ENCODE measurements around the gene CACTIN.

The CACTIN gene

DNA sequence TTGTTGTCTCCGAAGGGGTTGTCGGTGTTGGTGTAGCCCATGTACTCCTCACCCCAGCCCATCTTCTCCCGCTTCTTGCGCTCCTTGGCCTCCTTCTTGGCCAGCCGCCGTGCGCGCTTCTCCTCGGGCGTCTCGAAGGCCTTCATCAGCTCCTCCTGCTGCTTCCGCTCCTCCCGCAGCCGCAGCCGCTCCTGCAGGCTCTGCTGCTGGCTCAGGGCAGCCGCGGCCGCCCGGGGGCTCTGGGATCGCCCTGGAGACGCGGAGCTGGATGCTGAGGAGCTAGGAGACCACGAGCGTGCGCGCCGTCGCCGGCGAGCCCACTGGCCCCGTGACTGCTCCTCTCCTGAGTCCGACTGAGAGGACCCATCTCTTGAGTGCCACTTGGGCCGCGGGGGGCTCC is 2.9 kb downstream of the CACTIN start:
- no peak for FAIRE-seq

DNA sequence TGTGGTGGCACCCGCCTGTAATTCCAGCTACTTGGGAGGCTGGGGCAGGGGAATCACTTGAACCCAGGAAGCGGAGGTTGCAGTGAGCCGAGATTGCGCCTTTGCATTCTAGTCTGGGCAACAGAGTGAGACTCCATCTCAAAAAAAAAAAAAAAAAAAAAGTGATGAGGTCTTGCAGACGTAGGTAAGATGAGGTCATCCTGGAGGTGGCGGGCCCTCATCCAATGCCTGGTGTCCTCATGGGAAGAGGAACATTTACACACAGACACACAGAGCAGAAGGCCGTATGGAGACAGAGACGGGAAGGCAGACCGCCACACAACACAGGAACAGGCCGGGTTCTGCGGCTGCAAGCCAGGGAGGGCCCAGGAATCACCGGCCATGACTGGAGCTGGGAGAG is 4.4 kb downstream of the CACTIN start:
- FAIRE-seq: no peak

DNA sequence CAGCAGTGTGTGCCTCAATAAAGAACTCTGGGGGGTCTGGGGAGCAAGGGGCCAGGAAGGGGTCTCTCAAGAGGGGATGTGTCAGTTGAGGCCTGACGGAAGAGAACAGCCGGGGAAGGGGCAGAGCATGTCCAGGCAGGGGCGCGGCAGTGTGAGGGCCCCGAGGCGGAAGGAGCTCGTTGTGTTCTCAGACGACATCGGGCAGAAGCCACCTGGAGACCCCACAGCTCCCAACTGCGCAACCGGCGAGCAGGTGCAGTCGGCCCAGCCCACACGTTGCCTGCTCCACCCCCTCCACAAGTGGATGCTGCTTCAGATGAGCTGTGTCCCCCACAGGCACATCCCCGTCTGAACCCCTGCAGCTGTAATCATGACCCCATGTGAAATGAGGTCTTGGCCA is 4.9 kb downstream of the CACTIN start:
- FAIRE-seq: no peak

DNA sequence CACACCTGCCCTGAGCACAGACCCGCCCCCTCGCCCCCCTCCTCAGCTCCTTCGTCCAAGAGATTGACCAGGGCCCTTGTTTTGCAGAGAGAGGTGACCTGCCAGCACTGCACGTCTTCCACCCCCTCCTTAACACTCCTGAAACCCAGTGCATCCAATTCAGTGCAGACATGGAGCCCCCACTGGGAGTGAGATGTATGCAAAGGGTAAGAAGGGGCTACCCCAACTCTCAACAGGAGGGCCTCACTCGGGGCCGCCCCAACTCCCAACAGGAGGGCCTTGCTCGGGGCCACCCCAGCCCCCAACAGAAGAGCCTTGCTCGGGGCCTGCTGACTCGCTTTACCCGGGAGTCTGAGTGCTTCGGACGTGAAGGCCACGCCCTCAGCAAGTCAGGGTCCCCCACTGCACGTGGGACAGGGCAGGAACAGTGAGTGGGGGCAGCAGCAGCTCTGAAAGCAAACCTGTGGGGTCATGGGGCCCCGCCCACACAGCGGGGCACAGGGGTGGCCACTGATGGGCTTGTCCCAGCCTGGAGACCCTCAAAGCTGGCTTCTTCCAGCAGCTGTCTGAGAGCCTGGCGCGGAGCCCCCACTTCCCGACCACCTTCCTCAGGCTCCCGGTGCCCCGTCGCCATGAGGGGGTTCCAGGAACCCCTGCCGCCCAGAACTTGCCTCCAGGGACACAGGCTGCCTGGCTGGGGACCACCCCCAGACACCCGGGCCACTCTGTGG is 5.6 kb downstream of the CACTIN start:
- FAIRE-seq: no peak

DNA sequence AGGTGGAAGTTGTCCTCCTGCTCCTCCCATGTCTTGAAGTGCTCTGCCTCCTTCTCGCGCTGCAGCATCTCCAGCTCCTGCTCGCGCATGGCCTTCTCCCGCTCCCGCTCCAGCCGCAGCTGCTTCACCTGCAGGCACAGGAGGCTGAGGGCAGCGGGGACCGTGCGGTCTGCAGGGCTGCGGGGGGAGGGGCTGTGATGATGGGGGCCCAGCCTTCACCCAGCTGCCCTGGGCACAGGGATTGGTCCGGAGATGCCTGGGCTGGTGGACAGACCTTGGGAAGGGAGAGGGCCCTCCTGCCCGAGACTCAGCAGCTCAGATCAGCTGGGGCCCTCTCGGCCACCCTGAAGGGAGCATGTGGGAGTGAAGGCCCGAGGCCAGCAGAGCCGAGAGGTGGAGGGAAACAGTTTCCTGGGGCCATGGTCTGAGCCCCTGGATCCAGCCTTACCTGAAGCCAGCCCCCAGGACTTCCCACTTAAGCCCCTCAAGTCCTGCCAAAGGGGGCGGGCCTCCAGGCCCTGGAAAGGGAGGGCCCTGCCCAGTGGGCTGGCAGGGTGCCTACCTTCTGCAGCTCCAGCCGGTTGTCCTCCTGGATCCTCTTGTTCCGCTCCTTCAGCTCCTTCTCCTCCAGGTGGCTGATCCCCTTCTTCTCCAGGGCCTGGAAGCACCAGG is 6.3 kb downstream of the CACTIN start:
- no peak for FAIRE-seq

DNA sequence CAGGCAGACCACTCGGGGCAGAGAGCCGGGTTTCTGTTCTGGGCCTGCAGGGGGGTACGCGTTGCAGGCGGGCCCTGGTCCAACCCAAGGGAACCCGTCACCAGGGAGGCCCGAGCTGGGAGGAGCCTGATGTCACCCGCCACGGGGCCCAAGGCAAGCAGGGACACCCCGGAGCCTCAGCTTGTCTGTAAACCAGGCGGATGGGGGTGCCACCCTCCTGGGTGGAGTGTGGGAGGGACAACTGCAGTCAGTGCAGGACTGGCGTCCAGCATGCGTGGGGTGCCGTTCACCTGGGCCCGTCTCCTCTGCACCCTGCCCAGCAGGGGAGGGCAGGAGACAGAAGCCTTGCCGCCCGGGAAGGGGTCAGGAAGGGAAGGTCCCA is 7.0 kb downstream of the CACTIN start:
- no peak for FAIRE-seq

DNA sequence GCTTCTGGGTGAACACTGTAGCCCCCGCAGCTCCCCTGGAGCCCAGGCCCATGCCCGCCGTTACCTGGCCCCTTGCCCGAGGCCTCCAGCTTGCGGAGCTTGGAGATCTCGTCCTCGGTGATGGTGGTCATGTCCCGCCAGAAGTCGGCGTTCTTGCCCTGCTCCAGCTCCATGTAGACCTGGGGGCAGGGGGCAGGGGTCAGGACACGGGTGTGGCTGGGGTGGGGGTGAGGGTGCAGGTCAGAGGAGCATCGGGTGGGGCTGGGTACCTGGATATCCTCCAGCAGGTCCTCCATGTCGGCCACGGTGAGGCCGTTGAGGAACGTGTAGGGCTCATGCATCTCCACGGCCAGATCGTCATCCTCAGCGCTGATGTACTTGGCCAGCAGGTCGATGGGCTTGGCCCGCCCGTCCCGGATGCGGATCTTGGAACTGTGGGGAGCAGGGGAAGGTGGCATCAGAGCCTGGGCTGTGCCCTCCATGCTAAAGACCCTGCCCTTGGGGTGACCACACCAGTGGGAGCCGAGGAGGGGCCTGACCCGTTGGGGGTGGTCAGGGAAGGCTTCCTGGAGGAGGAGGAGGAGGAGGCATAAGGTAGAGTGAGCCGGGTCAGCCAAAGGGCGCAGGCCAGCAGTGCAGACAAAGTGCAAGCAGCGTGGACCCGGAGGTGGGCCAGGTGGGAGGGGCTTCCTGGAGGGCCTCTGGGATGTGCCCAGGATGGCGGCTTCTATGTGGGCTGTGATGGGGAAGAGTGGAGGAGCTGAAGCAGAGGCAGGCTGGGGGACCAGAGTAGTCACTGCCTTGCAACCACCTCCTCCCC is 7.6 kb downstream of the CACTIN start:
- FAIRE-seq: no peak

DNA sequence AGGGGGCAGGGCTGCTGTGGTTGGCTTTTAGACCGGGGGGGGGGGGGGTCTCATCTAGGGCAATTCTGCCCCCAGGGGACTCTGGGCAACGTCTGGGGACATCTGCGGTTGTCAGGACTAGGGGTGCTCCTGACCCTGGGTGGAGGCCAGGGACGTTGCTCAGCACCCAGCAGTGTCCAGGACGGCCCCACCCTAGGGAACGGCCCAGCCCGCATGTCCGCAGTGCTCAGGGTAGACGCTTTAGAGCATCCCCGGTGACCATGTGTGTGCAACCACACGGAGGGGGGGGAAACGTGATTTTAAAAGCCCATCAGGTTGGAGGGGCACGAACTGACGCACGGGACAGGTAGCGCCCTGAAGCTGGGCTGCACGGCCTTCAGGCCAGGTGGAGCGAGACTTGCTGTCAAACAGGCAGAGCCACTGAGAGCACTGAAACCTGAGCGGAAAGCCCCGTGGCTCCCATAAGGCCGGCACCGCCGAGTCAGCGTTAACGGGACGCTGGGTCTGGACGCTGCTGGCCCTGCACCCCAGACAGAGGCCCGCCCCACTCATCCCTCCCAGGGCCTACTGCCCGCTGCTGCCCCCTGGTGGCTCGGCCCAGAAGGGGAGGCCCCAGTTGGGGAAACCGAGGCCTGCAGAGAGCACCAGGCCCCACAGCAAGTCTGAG is 8.3 kb downstream of the CACTIN start:
- no peak for FAIRE-seq

DNA sequence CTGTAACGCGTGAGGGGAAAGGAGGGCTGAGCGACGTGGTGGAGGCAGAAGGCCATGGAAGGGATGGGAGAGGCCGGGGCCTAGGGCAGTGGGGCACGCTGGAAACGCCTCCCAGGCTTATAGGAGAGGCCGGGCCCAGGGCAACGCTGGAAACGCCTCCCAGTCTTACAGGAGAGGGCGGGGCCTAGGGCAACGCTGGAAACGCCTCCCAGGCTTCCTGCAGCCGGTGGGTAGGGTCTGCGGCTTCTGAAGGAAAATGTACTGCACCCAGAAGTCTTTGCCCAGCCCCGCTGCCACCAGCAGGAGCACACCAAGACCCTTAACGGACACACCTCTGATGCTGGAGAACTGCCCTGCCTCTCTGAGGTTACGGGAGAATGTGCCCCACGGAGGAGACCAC is 9.1 kb downstream of the CACTIN start:
- FAIRE-seq: no peak

DNA sequence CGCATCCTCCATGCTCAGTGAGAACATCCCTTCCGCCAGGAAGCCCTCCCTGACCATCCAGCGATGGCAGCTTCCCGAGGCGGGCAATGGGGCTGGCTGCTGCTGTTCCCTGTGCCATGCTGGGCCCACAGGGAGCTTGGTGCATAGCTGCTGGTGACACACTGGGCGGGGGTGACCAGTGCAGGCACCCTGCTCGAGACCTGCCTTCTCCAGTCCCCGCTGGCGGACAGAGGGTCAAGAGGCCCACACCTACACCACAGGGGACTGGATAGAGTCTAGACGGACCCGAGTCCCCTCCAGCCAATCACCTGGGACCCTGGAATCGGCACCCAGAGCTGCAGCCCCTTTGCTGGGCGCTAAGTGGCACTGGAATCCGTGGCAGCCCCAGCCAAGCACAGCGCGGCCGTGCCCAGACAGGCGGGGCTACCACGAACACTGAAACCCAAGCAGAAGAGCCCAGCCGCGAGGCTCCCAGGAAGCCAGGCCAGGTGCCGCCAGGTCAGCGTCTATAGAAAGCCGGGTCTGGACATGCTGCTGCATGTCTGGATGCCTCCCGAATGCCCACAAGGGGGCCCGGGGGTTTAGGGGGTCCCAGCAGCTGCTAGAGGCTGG is 11.0 kb downstream of the CACTIN start:
- no peak for FAIRE-seq

DNA sequence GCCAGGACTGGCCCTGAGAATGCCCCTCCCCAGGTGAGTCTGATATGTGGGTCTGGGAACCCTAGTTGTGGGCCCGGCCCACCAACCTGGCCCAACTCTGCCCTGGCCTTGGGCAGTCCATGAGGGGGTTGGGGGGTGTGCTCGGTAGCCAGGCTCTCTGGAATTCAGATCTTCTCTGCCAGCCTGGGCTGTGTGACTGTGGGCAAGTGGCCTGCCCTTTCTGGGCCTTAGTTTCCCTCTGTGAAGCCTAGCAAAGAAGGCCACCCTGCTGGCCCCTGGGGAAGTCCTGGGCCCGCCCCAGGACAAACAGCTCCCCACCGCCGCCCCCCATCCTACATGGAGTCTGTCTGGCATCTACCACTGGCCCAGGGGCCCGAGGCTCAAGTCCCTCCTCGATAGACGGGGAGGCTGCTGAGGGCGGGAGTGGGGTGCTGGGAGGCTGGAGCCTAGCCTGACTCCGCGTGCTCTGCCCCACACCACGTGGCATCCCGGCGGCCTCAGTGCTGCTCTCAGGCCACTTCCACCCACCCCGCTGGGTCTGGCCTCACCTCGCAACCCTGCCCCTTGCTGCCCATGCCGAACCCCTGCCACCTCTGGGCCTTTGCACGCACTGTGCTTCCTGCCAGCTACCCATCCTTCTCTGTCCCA is 11.6 kb downstream of the CACTIN start:
- FAIRE-seq: no peak

DNA sequence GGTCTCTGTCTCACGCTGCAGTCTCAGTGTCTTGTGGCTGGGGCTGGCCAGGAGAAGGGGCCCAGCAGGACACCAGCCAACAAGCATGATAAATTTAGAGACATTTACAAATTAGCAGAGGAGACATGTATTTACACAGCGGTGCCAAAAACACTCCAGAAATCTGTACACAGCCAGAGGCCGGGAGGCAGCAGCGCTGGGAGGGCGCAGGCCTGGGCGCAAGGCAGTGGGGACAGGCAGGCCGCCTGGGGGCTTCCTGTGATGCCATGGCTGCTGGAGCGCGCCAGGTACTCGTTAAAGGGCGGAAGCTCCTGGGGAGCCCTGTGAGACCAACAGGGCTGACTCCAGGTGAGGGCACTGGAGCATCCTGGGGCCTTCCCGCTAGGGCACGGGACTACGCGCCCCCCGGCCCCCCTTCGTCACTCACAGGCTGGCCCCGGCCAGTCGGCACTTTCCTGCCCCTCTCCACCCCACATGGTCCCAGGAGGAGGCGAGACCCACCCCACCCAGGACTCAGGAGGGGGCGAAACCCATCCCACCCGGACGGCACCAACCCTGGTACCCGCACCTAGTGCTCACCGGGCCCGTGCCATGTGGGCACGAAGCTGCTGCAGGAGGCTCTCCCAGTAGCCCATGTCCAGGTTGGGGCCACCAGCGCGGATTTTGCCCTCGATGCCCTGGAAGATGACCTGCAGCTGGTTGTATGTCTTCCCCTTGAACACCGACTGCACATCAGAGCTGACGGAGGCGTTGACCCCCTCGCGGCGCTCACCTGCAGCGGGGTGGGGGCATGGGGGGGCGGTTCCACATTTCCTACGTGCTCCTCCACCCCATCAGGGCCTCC is 12.6 kb downstream of the CACTIN start:
- FAIRE-seq: no peak

DNA sequence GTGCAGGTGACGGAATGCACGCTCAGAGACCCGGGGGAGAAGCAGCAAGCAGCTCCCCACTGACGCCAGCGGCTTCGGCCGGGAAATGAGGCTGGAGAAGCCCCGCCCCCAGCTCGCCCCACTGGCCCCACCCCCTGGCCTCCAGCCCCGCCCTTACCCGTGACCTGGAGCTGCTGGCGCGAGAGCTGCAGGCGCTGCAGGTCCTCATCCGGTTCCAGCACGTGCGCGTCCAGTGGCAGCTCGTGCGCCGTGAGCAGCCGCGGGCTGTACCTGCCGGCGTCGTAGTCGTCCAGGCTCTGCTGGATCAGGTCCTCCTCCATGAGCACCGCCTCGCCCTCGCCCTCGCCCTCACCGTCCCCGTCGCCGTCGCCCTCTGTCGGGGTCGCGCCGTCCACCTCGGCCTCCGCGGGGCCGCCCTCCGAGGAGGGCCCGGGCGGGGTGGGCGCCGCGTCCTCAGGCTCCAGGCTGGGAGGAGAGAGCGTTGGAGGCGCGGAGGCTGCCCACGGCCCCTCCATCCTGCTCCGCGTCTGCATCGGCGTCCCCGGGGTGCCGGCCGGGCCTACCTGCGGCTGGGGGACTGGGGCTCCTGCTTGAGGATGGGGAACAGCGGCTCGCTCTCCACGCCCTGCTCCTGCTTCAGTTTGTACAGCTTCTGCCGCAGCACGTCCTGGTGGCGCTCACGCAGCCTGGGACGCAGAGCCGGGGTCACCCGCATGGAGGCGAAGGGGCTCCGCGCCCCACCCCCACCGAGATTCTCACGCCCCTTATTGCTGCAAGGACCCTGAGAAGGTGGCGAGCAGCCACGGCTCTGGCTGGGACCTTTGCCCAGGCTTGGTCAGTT is 13.5 kb downstream of the CACTIN start:
- FAIRE-seq: no peak

DNA sequence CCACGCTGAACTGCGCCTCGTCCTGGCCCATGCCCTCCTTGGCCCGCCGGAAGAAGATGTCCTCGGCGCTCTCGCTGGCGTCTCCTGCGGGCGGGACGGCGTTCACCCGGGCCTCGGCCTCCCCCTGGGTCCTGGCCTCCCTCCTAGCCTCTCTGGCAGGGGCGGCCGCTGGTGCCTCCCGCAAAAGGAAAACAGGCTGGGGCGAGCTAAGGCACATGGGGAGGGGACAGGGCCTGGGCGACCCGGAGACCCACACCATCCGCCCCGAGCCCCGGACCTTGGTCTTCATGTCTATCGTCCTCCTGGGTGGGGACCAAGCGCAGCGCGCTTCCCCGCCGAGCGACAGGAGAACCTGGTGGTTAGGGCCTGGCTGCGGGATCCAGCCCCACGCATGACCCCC is 14.3 kb downstream of the CACTIN start:
- FAIRE-seq: no peak

DNA sequence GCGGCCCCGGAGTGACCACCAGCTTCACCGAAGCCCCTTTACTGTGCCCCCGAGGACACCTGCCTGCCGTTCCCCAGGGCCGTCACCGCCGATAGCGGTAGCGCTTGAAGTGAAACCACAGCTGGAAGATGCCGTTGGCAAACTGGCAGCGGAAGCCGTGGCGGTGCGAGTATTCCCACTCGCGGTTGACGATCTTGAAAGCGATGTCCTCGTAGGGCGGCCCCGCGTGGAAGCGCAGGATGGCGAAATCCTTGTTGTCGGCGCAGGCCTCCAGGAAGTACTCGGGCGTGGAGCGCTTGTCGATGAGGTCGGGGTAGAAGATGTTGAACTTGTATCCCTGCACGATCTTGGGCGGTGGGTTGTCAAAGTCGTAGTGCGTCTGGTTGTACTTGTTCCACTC is 14.7 kb downstream of the CACTIN start:
- no peak for FAIRE-seq

DNA sequence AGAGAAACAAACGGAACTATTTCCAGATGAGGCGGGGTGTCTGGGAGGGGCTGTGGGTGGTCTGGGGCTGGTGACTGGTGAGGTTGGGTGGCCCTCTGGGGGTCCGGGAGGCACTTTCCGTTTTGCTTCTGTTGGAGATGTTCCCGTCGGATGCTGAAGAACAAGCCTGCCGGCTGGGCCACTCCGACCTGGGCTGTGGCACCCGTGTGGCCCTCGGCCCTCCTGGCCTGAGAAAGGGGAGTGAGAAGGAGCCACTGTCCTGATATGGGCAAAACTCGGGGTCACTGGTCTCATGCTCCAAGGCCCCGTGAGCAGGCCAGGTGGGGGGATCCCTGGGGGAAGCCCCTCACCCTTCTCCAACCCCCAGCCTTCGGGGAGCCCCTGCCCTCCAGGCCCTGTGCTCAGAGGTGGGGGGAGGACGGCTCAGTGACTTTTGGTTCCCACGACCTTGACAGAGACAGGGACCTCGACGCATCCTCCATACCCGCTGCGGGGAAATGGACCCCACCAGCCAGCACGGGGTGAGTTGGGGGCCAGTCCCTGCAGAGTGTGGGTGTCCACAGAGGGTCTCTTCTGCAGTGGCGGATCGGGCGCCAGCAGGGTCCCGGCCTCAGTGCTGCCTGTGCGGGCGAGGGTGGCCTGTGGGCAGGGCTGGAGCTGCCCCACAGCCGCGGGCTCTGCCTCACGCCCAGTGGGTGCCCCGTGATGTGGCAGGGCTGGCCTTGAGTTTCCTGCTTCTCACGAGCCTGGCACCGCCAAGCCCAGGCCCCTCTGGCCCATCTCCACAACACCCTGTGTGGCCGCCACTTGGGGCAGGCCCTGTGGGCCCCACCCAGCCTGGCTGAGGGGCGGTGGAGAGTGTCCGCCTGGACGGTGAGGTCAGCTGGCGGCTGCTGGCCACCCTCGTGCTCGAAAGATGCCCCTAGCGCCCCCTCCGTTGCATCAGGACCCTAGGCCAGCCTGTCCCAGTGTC is 15.6 kb downstream of the CACTIN start:
- no peak for FAIRE-seq

DNA sequence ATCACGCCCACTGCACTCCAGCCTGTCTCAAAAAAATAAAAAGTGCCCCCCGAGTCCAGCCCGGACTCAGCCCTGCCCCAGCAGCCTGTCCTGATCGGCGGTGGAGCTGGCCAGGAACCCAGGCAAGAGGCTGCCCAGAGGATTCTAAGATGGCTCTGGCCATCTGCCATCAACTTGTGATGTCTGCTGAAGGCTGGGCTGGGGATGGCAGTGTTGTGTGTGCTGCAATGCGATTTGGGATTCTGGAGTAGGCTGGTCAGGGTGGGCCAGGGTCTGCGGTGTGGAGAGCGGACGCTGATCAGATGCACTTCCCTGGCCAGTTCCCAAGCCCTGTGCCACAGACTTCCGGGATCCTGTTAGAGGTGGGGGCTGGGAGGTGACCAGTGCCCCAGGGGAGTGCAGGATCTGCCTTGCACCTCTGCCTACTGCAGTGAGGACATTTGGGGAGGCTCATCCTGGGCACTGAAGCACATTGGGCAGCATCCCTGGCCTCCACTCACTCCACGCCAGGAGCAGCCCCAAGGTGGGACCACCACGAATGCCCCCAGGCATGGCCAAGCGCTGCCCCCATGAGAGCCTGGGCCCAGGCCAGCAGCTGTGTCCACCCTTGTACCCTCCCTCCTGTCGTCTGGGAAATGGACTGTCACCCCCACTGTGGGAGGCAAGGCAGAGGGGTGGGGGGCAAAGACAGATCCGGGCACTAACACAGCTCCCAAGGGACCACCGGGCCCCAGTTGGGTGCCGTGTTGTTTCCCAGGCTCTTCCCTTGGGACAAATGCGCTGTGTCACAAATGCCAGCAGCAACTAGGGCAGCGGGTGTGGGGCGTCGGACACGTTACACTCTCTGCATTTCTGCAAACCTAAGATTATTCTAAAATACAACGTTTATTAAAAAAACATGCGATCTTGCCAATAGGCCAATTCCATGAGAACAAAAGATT is 16.5 kb downstream of the CACTIN start:
- no peak for FAIRE-seq

DNA sequence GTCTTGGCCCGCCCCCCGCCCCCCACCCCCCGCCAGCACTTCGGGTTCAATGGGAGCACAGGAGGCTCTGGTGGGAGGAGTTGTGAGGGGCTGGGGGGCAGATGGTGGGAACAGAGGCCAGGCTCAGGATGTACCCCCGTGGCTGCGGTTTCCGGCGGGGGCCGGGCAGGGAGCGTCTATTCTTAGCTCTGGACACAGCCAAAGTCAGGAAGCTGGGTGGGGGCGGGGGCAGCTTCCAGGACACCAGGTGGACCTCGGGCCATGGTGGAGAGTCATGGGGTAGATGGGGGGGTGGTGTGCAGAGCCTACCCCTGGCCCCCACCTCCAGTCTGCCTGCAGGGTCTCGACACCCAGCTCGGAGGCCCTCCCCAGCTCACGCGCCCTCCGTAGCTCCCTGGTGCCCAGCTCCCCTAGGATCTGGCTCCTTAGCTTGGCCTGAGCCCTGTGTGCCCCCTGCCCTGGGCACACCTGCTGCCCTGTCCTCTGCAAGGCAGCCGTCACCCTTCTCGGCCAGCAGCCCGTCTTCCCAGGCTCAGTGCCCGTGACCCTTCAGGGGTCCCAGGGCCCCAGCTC is 17.8 kb downstream of the CACTIN start:
- no peak for FAIRE-seq

Data from colon (tissue), 2 donors.